Neural cell (in vitro differentiated cells): ENCODE measurements around the gene PTPRQ. TPM values are rescaled to one million over a fixed set of nuclear protein-coding genes. Genes with fewer than 3 reads are reported as not detected.

Source experiments
- H2AFZ ChIP-seq: fragments of 200-600, 300-800 bp; sonication (generic), shearing (Covaris generic); 2 replicates; pipeline ENCODE4 v1.6.0; 2014; ENCODE audit warnings: low read depth, mild to moderate bottlenecking, antibody characterized with exemption, low read length, moderate library complexity
- H3F3A ChIP-seq: fragments of 200-600 bp; shearing (Covaris generic); 2 replicates; pipeline ENCODE4 v1.6.1; 2016; ENCODE audit warnings: mild to moderate bottlenecking, moderate library complexity, mixed read lengths, antibody characterized with exemption, low read length; ENCODE audit not compliant: insufficient read depth, poor library complexity, severe bottlenecking
- H3K27ac ChIP-seq: fragments of 200-600, 300-800 bp; sonication (generic), shearing (Covaris generic); 2 replicates; pipeline ENCODE4 v1.5.1; 2014; ENCODE audit warnings: mild to moderate bottlenecking, low read length, moderate library complexity
- H3K27me3 ChIP-seq: fragments of 300-800, 200-600 bp; sonication (generic), shearing (Covaris generic); 2 replicates; pipeline ENCODE4 v1.6.0; 2014; ENCODE audit warnings: mild to moderate bottlenecking, low read depth, low read length, moderate library complexity; ENCODE audit not compliant: insufficient read depth
- H3K36me3 ChIP-seq: fragments of 300-800, 200-600 bp; sonication (generic), shearing (Covaris generic); 2 replicates; pipeline ENCODE4 v1.5.1; 2014; ENCODE audit warnings: mild to moderate bottlenecking, antibody characterized with exemption, low read length, moderate library complexity; ENCODE audit not compliant: insufficient read depth
- H3K4me2 ChIP-seq: fragments of 300-800, 200-600 bp; sonication (generic), shearing (Covaris generic); 2 replicates; pipeline ENCODE4 v1.6.0; 2014; ENCODE audit warnings: mild to moderate bottlenecking, low read length
- H3K4me3 ChIP-seq: fragments of 300-800, 200-600 bp; sonication (generic), shearing (Covaris generic); 2 replicates; pipeline ENCODE4 v1.5.1; 2014; ENCODE audit warnings: mild to moderate bottlenecking, low read length, moderate library complexity
- H3K79me2 ChIP-seq: fragments of 200-600 bp; shearing (Covaris generic); replicated peaks from 2 replicates; pipeline ENCODE4 v1.6.0; 2014; ENCODE audit warnings: mild to moderate bottlenecking, low read length, moderate library complexity; ENCODE audit not compliant: insufficient read depth
- H3K9ac ChIP-seq: fragments of 300-800, 200-600 bp; sonication (generic), shearing (Covaris generic); 2 replicates; pipeline ENCODE4 v1.6.1; 2016; ENCODE audit warnings: mild to moderate bottlenecking, low read length, mixed read lengths
- H3K9me2 ChIP-seq: fragments of 200-600 bp; shearing (Covaris generic); 2 replicates; pipeline ENCODE4 v1.6.1; 2016; ENCODE audit warnings: mild to moderate bottlenecking, low read length, mixed read lengths; ENCODE audit not compliant: insufficient read depth
- H3K9me3 ChIP-seq: fragments of 200-600, 300-800 bp; sonication (generic), shearing (Covaris generic); 2 replicates; pipeline ENCODE4 v1.6.1; 2016; ENCODE audit warnings: mild to moderate bottlenecking, mixed run types, low read length, moderate library complexity, mixed read lengths
- H4K20me1 ChIP-seq: fragments of 200-600 bp; shearing (Covaris generic); 2 replicates; pipeline ENCODE4 v1.6.1; 2016; ENCODE audit warnings: mild to moderate bottlenecking, mixed run types; ENCODE audit not compliant: insufficient read depth
- CTCF ChIP-seq: fragments of 450-650 bp; IDR thresholded peaks from 2 replicates; pipeline ENCODE4 v1.5.1; 2014; ENCODE audit warnings: antibody characterized with exemption, mild to moderate bottlenecking, moderate library complexity; ENCODE audit not compliant: poor library complexity, severe bottlenecking
- EP300 ChIP-seq: fragments of 450-650 bp; conservative IDR thresholded peaks from 2 replicates; pipeline ENCODE4 v1.6.1; 2014; ENCODE audit warnings: antibody characterized with exemption, mild to moderate bottlenecking, moderate library complexity; ENCODE audit not compliant: poor library complexity, severe bottlenecking
- EZH2 ChIP-seq: fragments of 200-600, 300-800 bp; shearing (Covaris generic), sonication (generic); IDR thresholded peaks from 2 replicates; pipeline ENCODE4 v1.6.1; 2014; ENCODE audit warnings: antibody characterized with exemption, low read length, borderline replicate concordance, mild to moderate bottlenecking; ENCODE audit not compliant: insufficient read depth, poor library complexity, severe bottlenecking
- MXI1 ChIP-seq: fragments of 450-650 bp; conservative IDR thresholded peaks from 2 replicates; pipeline ENCODE4 v1.6.1; 2014; ENCODE audit warnings: antibody characterized with exemption, mild to moderate bottlenecking; ENCODE audit not compliant: poor library complexity, severe bottlenecking
- POLR2AphosphoS5 ChIP-seq: IDR thresholded peaks from 2 replicates; pipeline ENCODE4 v1.6.1; 2012
- RAD21 ChIP-seq: fragments of 450-650 bp; conservative IDR thresholded peaks from 2 replicates; pipeline ENCODE4 v1.6.1; 2014; ENCODE audit warnings: antibody characterized with exemption, mild to moderate bottlenecking, moderate library complexity
- REST ChIP-seq: IDR thresholded peaks from 2 replicates; pipeline ENCODE4 v1.6.1; 2012; ENCODE audit warnings: borderline replicate concordance
- SMC3 ChIP-seq: fragments of 450-650 bp; conservative IDR thresholded peaks from 2 replicates; pipeline ENCODE4 v1.6.1; 2014; ENCODE audit warnings: antibody characterized with exemption, mild to moderate bottlenecking, moderate library complexity; ENCODE audit not compliant: poor library complexity
- TAF1 ChIP-seq: IDR thresholded peaks from 2 replicates; pipeline ENCODE4 v1.6.1; 2012; ENCODE audit warnings: low read depth
- polyA plus RNA-seq: library from polyadenylated mRNA; depleted of rRNA; stranded (reverse); fragments of >200 nt; gene quantifications from 2 replicates; pipeline ENCODE4 v1.2.3, GENCODE V29; 2014

The PTPRQ gene
- polyA plus RNA-seq, 1 donor from 2014 or later, result not detected

- no peaks in the 10 kb centered on the region for H3K36me3 ChIP-seq
- H3K4me2 ChIP-seq, result no peak overlapping the region
- TF ChIP-seq CTCF (no peak), REST (no peak)
- no peak overlapping the region for H2AFZ ChIP-seq
- H4K20me1 ChIP-seq, result no peaks in the 10 kb centered on the region
- H3K27ac ChIP-seq, result no peak overlapping the region
- H3K9me3 ChIP-seq, result no peaks in the 10 kb centered on the region
- H3K27me3 ChIP-seq, result peaks cover 18% of the 10 kb centered on the region
- no peaks in the 10 kb centered on the region for H3K79me2 ChIP-seq
- H3K9me2 ChIP-seq, result no peaks in the 10 kb centered on the region
- no peaks in the 10 kb centered on the region for H3F3A ChIP-seq
- H3K9ac ChIP-seq, result no peak overlapping the region
- H3K4me3 ChIP-seq, result no peak overlapping the region
These were observed 270.8 kb downstream of the PTPRQ start for GRCh38 chr12:80714846-80715245.

- Histone ChIP-seq H3K9me2 (no peaks in the 10 kb centered on the region), H3K4me3 (no peak overlapping the region), H3K36me3 (no peaks in the 10 kb centered on the region), H3K9me3 (no peaks in the 10 kb centered on the region), H3K4me2 (no peak overlapping the region), H4K20me1 (no peaks in the 10 kb centered on the region), H3K79me2 (no peaks in the 10 kb centered on the region), H2AFZ (no peak overlapping the region), H3K27ac (no peak overlapping the region), H3K9ac (no peak overlapping the region), H3K27me3 (peaks cover 9% of the 10 kb centered on the region), H3F3A (no peaks in the 10 kb centered on the region)
- TF ChIP-seq TAF1 (no peak), RAD21 (no peak), MXI1 (no peak), REST (no peak), EP300 (no peak), SMC3 (no peak), EZH2 (no peak), POLR2AphosphoS5 (no peak), CTCF (no peak)
These were observed 271.7 kb downstream of the PTPRQ start for GRCh38 chr12:80715713-80716249.
